Upper lobe of left lung (tissue), 4 donors: ENCODE results near the gene CDH13.

Experiments used
- EP300 ChIP-seq, 4 donors: sonication (generic); formaldehyde crosslinking; IDR thresholded peaks; one replicate each; pipeline ENCODE4 v1.5.1; 2017; ENCODE audit warnings: antibody characterized with exemption in 4 of 4, control low read depth in 2 of 4
- POLR2A ChIP-seq, 4 donors: fragments of 450-650 bp; IDR thresholded peaks; one replicate each; pipeline ENCODE4 v1.5.1; 2016 to 2017; ENCODE audit warnings: antibody characterized with exemption in 4 of 4, mild to moderate bottlenecking in 2 of 4
- POLR2AphosphoS5 ChIP-seq, 2 donors: sonication (generic); formaldehyde crosslinking; IDR thresholded peaks; one replicate each; pipeline ENCODE4 v1.5.1; 2017; ENCODE audit warnings: antibody characterized with exemption in 2 of 2
- TF ChIP-seq, protein P1 (sequence below), 6 experiments: fragments of 450-650 bp in 4 of 6; fragments of 200-600 bp in 2 of 6; sonication (generic) in 2 of 6; IDR thresholded peaks; one replicate each; pipeline ENCODE4 v1.5.1; 2016 to 2019; ENCODE audit warnings: antibody characterized with exemption in 6 of 6

DNA sequence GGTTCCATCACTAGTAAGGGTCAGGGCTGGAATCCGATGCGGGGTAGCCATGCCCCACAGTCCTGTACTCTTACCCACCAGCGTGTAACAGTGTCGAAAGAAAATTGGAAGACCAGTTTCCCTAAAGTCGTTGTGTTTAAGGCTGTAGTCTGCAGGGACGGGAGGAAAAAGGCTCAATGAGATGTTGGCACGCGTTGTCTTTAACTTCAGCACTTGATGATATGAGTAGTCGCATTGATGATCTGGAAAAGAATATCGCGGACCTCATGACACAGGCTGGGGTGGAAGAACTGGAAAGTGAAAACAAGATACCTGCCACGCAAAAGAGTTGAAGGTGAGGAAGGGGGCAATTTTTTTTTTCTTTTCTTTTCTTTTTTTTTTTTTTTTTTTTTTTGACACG is 1182.3 kb downstream of the CDH13 start:
- TF ChIP-seq EP300 (IDR thresholded peaks at IDR 0.05) = no peak
- no peak for TF ChIP-seq POLR2A (IDR thresholded peaks at IDR 0.05)
- TF ChIP-seq, protein P1, sequence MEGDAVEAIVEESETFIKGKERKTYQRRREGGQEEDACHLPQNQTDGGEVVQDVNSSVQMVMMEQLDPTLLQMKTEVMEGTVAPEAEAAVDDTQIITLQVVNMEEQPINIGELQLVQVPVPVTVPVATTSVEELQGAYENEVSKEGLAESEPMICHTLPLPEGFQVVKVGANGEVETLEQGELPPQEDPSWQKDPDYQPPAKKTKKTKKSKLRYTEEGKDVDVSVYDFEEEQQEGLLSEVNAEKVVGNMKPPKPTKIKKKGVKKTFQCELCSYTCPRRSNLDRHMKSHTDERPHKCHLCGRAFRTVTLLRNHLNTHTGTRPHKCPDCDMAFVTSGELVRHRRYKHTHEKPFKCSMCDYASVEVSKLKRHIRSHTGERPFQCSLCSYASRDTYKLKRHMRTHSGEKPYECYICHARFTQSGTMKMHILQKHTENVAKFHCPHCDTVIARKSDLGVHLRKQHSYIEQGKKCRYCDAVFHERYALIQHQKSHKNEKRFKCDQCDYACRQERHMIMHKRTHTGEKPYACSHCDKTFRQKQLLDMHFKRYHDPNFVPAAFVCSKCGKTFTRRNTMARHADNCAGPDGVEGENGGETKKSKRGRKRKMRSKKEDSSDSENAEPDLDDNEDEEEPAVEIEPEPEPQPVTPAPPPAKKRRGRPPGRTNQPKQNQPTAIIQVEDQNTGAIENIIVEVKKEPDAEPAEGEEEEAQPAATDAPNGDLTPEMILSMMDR (IDR thresholded peaks at IDR 0.05) = no peak
- TF ChIP-seq POLR2AphosphoS5 (IDR thresholded peaks at IDR 0.05) = no peak
